NB4 (cell line): ENCODE results near the gene ZC2HC1B.

Experiments
- CTCF ChIP-seq: IDR thresholded peaks from one replicate; pipeline ENCODE4 v1.5.1; 2012; ENCODE audit warnings: low read depth, low read length
- MYC ChIP-seq: IDR thresholded peaks from 2 replicates; pipeline ENCODE4 v1.6.1; 2011; ENCODE audit warnings: low read depth, low read length

GRCh38 chr6:143955971-143956370 lies 91.7 kb downstream of the ZC2HC1B start:
- no peak for TF ChIP-seq CTCF
- TF ChIP-seq MYC: no peak
